ENCODE data around the gene TRIP13.
A peak's percentile ranks its signal among the peaks of the same experiment; 100 is the strongest.

The TRIP13 gene

GRCh38 chr5:908172-908571 is 15.5 kb downstream of the TRIP13 start:
- no peak for DNase-seq (ENCODE audit: low read depth)
- H3K4me3 ChIP-seq (ENCODE audit: low read length): no peak overlapping the region
- TF ChIP-seq CTCF (conservative IDR thresholded peaks at IDR 0.05; ENCODE audit: low read depth, low read length): no peak

DNA sequence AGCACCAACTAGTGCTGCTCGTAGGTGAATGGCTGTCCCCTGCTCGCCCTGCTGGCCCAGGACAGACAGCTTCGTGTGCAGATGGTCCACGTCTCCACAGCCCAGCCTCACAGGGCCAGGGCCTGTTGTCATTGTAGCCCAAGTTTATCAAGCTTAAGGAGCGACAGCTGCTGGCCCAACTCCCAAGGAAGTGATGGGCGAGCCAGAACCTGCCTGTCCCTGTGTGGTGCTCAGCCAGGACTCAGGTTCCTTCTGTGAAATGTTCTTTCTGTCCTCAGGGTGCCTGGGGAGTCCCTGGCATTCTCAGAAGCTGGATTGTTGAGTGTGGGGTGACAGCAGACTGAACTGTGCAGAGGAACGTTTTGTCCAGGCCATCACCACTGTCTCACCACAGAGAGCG is 16.4 kb downstream of the TRIP13 start:
- no peak overlapping the region for H3K4me3 ChIP-seq (ENCODE audit: low read length)
- no peak for TF ChIP-seq CTCF (conservative IDR thresholded peaks at IDR 0.05; ENCODE audit: low read depth, low read length)
- DNase-seq (ENCODE audit: low read depth): no peak

DNA sequence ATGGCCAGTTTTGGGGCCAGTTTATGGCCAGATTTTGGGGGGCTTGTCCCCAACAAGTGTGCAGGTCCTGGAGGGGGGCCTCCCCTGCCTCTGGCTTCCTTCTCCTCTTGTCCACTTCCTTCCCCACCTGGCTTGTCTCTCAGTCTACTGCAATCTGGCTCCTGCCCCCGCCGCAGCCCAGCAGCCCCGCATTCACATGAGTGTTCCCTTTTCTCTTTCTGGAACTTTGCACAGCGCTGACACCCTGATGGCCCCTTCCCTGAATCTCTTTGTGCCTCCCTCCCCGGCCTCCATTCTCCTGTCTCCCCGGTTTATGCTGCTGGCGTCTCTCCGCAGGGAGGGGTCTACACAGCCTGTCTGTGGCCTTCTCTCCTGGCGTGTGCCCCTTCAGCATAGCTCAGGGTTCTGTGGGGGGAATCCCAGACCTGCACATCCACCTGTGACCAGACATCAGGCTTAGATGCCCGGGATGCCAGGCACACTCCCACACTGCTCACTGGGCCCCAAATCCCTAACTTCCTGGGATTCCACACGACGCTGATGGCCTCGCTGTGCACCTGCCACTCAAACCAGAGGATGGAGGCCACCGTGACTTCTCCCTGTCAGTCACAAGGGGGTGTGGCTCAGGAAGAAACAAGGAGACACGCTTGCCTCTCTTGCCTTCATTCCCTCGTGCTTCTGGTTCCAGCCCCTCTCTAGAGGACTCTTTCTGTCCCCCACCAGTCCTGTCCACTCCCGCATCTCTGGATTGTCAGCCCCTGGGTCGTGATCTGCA is 17.5 kb downstream of the TRIP13 start:
- no peak overlapping the region for H3K4me3 ChIP-seq (ENCODE audit: low read length)
- TF ChIP-seq CTCF (conservative IDR thresholded peaks at IDR 0.05; ENCODE audit: low read depth, low read length): no peak
- no peak for DNase-seq (ENCODE audit: low read depth)

- no peak overlapping the region for H3K4me3 ChIP-seq (ENCODE audit: low read length)
- no peak for TF ChIP-seq CTCF (conservative IDR thresholded peaks at IDR 0.05; ENCODE audit: low read depth, low read length)
- DNase-seq (ENCODE audit: low read depth): no peak
These were observed 18.1 kb downstream of the TRIP13 start for GRCh38 chr5:910769-911160.

DNA sequence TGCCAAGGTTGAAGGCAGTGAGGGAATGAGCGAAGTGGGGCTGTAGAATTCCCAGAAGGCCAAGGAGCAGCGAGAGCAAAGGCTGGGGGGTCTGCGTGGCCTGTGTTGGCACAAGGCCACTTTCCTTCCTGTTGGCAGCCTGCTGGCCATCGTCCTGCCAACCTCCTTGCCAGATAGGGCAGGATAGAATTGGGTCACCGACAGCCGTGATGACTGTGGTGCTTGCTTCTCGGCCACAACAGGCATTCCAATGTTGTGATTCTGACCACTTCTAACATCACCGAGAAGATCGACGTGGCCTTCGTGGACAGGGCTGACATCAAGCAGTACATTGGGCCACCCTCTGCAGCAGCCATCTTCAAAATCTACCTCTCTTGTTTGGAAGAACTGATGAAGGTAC is 18.9 kb downstream of the TRIP13 start:
- TF ChIP-seq CTCF (conservative IDR thresholded peaks at IDR 0.05; ENCODE audit: low read depth, low read length): no peak
- no peak for DNase-seq (ENCODE audit: low read depth)
- H3K4me3 ChIP-seq (ENCODE audit: low read length): no peak overlapping the region

- TF ChIP-seq CTCF (conservative IDR thresholded peaks at IDR 0.05; ENCODE audit: low read depth, low read length): peak; percentile 61
- peak; percentile 98 for DNase-seq (ENCODE audit: low read depth)
- H3K4me3 ChIP-seq (ENCODE audit: low read length): no peak overlapping the region
These were observed 19.8 kb downstream of the TRIP13 start for GRCh38 chr5:912280-913091.
